SK-N-SH treated with all-trans-retinoic acid at 6 μM for 48 hours (cell line): ENCODE measurements around the gene HMGA1.

Experiments
- ATAC-seq: fragments of 200-7000 bp; cut with Tn5 transposase; 3 replicates; pipeline ENCODE4 v1.9.1; 2020; ENCODE audit warnings: mild to moderate bottlenecking, moderate library complexity
- ARNTL ChIP-seq: fragments of 450-650 bp; formaldehyde crosslinking; IDR thresholded peaks from 2 replicates; pipeline ENCODE4 v1.5.0; 2020; ENCODE audit warnings: low read depth, mild to moderate bottlenecking, moderate library complexity, borderline replicate concordance
- BACH2 ChIP-seq: fragments of 250-450 bp; sonication (Bioruptor Pico); IDR thresholded peaks from 2 replicates; pipeline ENCODE4 v1.9.0; 2021; ENCODE audit warnings: mild to moderate bottlenecking, borderline replicate concordance
- CSDC2 ChIP-seq: fragments of 250-450 bp; sonication (Bioruptor Pico); IDR thresholded peaks from 2 replicates; pipeline ENCODE4 v1.5.0; 2020; ENCODE audit warnings: mild to moderate bottlenecking, moderate library complexity
- ESRRG ChIP-seq: fragments of 250-450 bp; sonication (Bioruptor Pico); IDR thresholded peaks from 2 replicates; pipeline ENCODE4 v1.6.1; 2021; ENCODE audit warnings: mild to moderate bottlenecking
- GLIS3 ChIP-seq: fragments of 250-450 bp; sonication (Bioruptor Pico); IDR thresholded peaks from 2 replicates; pipeline ENCODE4 v1.5.0; 2020; ENCODE audit warnings: mild to moderate bottlenecking, moderate library complexity
- ISL1 ChIP-seq: fragments of 250-450 bp; sonication (Bioruptor Pico); IDR thresholded peaks from 2 replicates; pipeline ENCODE4 v2.1.2; 2022; ENCODE audit warnings: mild to moderate bottlenecking, moderate library complexity
- OSR1 ChIP-seq: fragments of 250-450 bp; sonication (Bioruptor Pico); IDR thresholded peaks from 2 replicates; pipeline ENCODE4 v1.8.0; 2022; ENCODE audit warnings: moderate library complexity, mild to moderate bottlenecking, inconsistent platforms
- PPARA ChIP-seq: fragments of 250-450 bp; sonication (Bioruptor Pico); IDR thresholded peaks from 2 replicates; pipeline ENCODE4 v1.5.0; 2020; ENCODE audit warnings: mild to moderate bottlenecking, borderline replicate concordance
- RARB ChIP-seq: fragments of 250-450 bp; sonication (Bioruptor Pico); IDR thresholded peaks from 2 replicates; pipeline ENCODE4 v1.8.0; 2021; ENCODE audit warnings: mild to moderate bottlenecking, moderate library complexity
- SNAI2 ChIP-seq: fragments of 250-450 bp; sonication (Bioruptor Pico); IDR thresholded peaks from 2 replicates; pipeline ENCODE4 v1.5.0; 2020; ENCODE audit warnings: mild to moderate bottlenecking, moderate library complexity
- TCF4 ChIP-seq: fragments of 250-450 bp; sonication (Bioruptor Pico); IDR thresholded peaks from 2 replicates; pipeline ENCODE4 v1.8.0; 2021; ENCODE audit warnings: mild to moderate bottlenecking, moderate library complexity, borderline replicate concordance
- TOX ChIP-seq: fragments of 250-450 bp; sonication (Bioruptor Pico); IDR thresholded peaks from 2 replicates; pipeline ENCODE4 v1.8.0; 2021; ENCODE audit warnings: mild to moderate bottlenecking, moderate library complexity, borderline replicate concordance
- ZC3H10 ChIP-seq: fragments of 250-450 bp; sonication (Bioruptor Pico); IDR thresholded peaks from 2 replicates; pipeline ENCODE4 v1.5.1; 2021; ENCODE audit warnings: mild to moderate bottlenecking, moderate library complexity
- ZFP3 ChIP-seq: fragments of 250-450 bp; sonication (Bioruptor Pico); IDR thresholded peaks from 2 replicates; pipeline ENCODE4 v1.5.0; 2020; ENCODE audit warnings: mild to moderate bottlenecking, moderate library complexity
- ZFP30 ChIP-seq: fragments of 450-650 bp; formaldehyde crosslinking; IDR thresholded peaks from 2 replicates; pipeline ENCODE4 v1.5.0; 2022; ENCODE audit warnings: mild to moderate bottlenecking, moderate library complexity
- ZNF565 ChIP-seq: fragments of 450-650 bp; formaldehyde crosslinking; conservative IDR thresholded peaks from 2 replicates; pipeline ENCODE4 v1.5.0; 2020; ENCODE audit warnings: low read depth, mild to moderate bottlenecking, moderate library complexity
- ZNF70 ChIP-seq: fragments of 450-650 bp; formaldehyde crosslinking; IDR thresholded peaks from 2 replicates; pipeline ENCODE4 v1.5.0; 2020; ENCODE audit warnings: mild to moderate bottlenecking, moderate library complexity
- ZNF8 ChIP-seq: fragments of 450-650 bp; formaldehyde crosslinking; IDR thresholded peaks from 2 replicates; pipeline ENCODE4 v1.5.0; 2020; ENCODE audit warnings: mild to moderate bottlenecking, moderate library complexity
- TF ChIP-seq, protein P1 (sequence below): fragments of 250-450 bp; sonication (Bioruptor Pico); IDR thresholded peaks from 2 replicates; pipeline ENCODE4 v1.5.0; 2020; ENCODE audit warnings: mild to moderate bottlenecking, moderate library complexity
- TF ChIP-seq, protein P2 (sequence below): fragments of 250-450 bp; sonication (Bioruptor Pico); IDR thresholded peaks from 2 replicates; pipeline ENCODE4 v1.8.0; 2020; ENCODE audit warnings: mild to moderate bottlenecking, moderate library complexity, borderline replicate concordance
- TF ChIP-seq, protein P3 (sequence below): fragments of 250-450 bp; sonication (Bioruptor Pico); IDR thresholded peaks from 2 replicates; pipeline ENCODE4 v1.5.1; 2021; ENCODE audit warnings: mild to moderate bottlenecking, moderate library complexity
- TF ChIP-seq, protein P4 (sequence below): fragments of 250-450 bp; sonication (Bioruptor Pico); IDR thresholded peaks from 2 replicates; pipeline ENCODE4 v1.8.0; 2021; ENCODE audit warnings: low read depth, mild to moderate bottlenecking, moderate library complexity, borderline replicate concordance
- TF ChIP-seq, protein P5 (sequence below): fragments of 250-450 bp; sonication (Bioruptor Pico); IDR thresholded peaks from 2 replicates; pipeline ENCODE4 v1.5.1; 2020; ENCODE audit warnings: low read depth, mild to moderate bottlenecking, moderate library complexity

Gene HMGA1

DNA sequence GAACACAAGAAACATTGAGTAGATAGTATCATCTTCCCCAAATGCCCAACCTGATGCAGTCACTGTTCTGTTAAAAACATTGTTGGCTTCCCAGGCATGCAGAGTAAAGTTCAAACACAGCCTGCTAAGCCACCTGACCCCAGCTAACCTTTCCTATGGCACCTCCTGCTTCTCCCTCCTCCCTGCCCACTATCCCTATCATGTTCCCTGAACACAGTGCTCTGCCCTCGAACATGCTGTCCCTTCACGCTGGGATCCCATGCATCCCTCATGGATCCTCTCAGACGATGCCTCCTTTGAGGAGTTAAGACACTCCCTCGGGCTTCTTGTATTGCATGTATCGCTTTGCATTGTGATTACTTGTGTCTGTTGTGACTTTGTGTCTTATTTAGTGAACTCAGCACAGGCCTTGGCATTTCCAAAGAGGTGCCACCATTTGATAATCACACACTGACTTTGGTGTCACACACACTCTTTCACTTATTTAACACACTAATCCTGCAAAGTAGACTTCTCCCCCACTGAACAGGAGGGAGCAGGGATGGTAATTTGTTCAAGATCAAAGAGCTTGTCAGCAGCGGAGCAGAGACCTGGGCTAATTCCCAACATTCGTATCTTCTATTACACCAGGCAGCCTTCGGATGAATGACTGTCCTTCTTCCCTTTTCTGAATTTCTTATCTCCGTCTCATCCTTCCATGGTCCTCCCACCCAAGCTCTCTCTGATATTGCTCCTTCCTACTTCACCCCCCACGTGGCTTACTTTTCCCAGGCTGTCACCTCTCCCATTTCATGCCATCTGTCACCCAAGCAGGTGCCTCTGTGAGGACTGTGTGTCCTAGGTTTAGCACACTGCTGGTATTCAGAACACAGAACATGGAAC, 40.4 kb downstream of the HMGA1 start:
- no peak for ATAC-seq
- TF ChIP-seq ZNF565, result no peak
- TF ChIP-seq, protein P1, sequence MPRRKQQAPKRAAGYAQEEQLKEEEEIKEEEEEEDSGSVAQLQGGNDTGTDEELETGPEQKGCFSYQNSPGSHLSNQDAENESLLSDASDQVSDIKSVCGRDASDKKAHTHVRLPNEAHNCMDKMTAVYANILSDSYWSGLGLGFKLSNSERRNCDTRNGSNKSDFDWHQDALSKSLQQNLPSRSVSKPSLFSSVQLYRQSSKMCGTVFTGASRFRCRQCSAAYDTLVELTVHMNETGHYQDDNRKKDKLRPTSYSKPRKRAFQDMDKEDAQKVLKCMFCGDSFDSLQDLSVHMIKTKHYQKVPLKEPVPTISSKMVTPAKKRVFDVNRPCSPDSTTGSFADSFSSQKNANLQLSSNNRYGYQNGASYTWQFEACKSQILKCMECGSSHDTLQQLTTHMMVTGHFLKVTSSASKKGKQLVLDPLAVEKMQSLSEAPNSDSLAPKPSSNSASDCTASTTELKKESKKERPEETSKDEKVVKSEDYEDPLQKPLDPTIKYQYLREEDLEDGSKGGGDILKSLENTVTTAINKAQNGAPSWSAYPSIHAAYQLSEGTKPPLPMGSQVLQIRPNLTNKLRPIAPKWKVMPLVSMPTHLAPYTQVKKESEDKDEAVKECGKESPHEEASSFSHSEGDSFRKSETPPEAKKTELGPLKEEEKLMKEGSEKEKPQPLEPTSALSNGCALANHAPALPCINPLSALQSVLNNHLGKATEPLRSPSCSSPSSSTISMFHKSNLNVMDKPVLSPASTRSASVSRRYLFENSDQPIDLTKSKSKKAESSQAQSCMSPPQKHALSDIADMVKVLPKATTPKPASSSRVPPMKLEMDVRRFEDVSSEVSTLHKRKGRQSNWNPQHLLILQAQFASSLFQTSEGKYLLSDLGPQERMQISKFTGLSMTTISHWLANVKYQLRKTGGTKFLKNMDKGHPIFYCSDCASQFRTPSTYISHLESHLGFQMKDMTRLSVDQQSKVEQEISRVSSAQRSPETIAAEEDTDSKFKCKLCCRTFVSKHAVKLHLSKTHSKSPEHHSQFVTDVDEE (CRISPR knock-in tag), result no peak
- TF ChIP-seq BACH2 (CRISPR knock-in tag), result no peak
- no peak for TF ChIP-seq SNAI2 (CRISPR knock-in tag)
- no peak for TF ChIP-seq ESRRG (CRISPR knock-in tag)
- no peak for TF ChIP-seq ZC3H10 (CRISPR knock-in tag)

DNA sequence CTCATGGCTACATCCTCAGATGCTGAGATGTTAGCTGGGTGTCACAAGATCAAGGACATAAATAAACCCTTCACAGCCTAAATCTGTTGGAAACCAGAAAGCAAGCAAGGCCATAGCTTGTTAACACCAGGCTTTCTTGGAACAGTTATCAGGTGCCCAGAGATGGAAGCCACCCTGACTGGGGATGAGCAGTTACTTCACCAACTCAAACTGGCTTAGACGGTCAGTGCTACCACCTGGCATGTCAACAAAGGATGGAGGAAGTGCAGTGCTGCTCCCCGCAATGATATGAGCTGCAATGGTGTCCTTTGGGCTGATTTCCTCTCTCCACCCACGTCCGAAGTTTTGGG, 41.1 kb downstream of the HMGA1 start:
- no peak for ATAC-seq
- TF ChIP-seq ZC3H10 (CRISPR knock-in tag) (no peak), OSR1 (CRISPR knock-in tag) (no peak), ZNF8 (CRISPR knock-in tag) (no peak), ARNTL (CRISPR knock-in tag) (no peak), SNAI2 (CRISPR knock-in tag) (no peak), GLIS3 (CRISPR knock-in tag) (no peak), PPARA (CRISPR knock-in tag) (no peak), ESRRG (CRISPR knock-in tag) (no peak)
- TF ChIP-seq, protein P2, sequence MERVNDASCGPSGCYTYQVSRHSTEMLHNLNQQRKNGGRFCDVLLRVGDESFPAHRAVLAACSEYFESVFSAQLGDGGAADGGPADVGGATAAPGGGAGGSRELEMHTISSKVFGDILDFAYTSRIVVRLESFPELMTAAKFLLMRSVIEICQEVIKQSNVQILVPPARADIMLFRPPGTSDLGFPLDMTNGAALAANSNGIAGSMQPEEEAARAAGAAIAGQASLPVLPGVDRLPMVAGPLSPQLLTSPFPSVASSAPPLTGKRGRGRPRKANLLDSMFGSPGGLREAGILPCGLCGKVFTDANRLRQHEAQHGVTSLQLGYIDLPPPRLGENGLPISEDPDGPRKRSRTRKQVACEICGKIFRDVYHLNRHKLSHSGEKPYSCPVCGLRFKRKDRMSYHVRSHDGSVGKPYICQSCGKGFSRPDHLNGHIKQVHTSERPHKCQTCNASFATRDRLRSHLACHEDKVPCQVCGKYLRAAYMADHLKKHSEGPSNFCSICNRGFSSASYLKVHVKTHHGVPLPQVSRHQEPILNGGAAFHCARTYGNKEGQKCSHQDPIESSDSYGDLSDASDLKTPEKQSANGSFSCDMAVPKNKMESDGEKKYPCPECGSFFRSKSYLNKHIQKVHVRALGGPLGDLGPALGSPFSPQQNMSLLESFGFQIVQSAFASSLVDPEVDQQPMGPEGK, result no peak

DNA sequence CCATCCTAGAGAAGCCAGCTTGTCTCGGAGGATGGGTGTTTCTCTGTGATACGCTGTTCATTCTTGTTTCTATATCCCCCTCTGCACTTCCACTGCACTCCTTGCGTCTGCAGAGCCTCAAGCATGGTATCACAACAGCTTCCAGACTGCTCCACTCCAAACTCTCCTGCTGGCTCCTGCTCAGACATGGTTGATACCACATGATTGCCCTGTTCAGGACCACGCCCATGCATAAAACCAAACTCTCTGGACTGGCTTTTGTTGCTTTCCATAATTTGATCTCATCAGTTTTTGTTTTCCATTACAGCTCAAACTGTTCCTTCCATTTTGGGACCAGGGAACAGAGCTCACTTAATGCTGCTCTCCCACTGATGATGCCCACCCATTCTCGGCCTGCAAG, 42.2 kb downstream of the HMGA1 start:
- no peak for ATAC-seq

More for the DNA sequence above, 42.2 kb downstream of the HMGA1 start:
- TF ChIP-seq ZFP3 (CRISPR knock-in tag) (no peak), ARNTL (CRISPR knock-in tag) (no peak), TOX (CRISPR knock-in tag) (no peak), ZNF565 (no peak), TCF4 (CRISPR knock-in tag) (no peak), RARB (CRISPR knock-in tag) (no peak), OSR1 (CRISPR knock-in tag) (no peak), GLIS3 (CRISPR knock-in tag) (no peak), CSDC2 (CRISPR knock-in tag) (no peak), ISL1 (CRISPR knock-in tag) (no peak), PPARA (CRISPR knock-in tag) (no peak), BACH2 (CRISPR knock-in tag) (no peak), ZFP30 (CRISPR knock-in tag) (no peak), ZNF70 (CRISPR knock-in tag) (no peak)
- TF ChIP-seq, protein P3, sequence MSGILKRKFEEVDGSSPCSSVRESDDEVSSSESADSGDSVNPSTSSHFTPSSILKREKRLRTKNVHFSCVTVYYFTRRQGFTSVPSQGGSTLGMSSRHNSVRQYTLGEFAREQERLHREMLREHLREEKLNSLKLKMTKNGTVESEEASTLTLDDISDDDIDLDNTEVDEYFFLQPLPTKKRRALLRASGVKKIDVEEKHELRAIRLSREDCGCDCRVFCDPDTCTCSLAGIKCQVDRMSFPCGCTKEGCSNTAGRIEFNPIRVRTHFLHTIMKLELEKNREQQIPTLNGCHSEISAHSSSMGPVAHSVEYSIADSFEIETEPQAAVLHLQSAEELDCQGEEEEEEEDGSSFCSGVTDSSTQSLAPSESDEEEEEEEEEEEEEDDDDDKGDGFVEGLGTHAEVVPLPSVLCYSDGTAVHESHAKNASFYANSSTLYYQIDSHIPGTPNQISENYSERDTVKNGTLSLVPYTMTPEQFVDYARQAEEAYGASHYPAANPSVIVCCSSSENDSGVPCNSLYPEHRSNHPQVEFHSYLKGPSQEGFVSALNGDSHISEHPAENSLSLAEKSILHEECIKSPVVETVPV (CRISPR knock-in tag), result no peak
- TF ChIP-seq, protein P2, result no peak
- TF ChIP-seq, protein P1 (CRISPR knock-in tag), result no peak
- TF ChIP-seq, protein P4, sequence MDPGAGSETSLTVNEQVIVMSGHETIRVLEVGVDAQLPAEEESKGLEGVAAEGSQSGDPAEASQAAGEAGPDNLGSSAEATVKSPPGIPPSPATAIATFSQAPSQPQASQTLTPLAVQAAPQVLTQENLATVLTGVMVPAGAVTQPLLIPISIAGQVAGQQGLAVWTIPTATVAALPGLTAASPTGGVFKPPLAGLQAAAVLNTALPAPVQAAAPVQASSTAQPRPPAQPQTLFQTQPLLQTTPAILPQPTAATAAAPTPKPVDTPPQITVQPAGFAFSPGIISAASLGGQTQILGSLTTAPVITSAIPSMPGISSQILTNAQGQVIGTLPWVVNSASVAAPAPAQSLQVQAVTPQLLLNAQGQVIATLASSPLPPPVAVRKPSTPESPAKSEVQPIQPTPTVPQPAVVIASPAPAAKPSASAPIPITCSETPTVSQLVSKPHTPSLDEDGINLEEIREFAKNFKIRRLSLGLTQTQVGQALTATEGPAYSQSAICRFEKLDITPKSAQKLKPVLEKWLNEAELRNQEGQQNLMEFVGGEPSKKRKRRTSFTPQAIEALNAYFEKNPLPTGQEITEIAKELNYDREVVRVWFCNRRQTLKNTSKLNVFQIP (CRISPR knock-in tag), result no peak
- TF ChIP-seq, protein P5, sequence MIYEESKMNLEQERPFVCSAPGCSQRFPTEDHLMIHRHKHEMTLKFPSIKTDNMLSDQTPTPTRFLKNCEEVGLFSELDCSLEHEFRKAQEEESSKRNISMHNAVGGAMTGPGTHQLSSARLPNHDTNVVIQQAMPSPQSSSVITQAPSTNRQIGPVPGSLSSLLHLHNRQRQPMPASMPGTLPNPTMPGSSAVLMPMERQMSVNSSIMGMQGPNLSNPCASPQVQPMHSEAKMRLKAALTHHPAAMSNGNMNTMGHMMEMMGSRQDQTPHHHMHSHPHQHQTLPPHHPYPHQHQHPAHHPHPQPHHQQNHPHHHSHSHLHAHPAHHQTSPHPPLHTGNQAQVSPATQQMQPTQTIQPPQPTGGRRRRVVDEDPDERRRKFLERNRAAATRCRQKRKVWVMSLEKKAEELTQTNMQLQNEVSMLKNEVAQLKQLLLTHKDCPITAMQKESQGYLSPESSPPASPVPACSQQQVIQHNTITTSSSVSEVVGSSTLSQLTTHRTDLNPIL (CRISPR knock-in tag), result no peak
